ENCODE results near the gene PLA2G6. TPM values are rescaled to one million over a fixed set of nuclear protein-coding genes. Genes with fewer than 3 reads are reported as not detected.

Gene PLA2G6
- total RNA-seq, 2 experiments from 2014 or later: 48.8 to 50.2 TPM

DNA sequence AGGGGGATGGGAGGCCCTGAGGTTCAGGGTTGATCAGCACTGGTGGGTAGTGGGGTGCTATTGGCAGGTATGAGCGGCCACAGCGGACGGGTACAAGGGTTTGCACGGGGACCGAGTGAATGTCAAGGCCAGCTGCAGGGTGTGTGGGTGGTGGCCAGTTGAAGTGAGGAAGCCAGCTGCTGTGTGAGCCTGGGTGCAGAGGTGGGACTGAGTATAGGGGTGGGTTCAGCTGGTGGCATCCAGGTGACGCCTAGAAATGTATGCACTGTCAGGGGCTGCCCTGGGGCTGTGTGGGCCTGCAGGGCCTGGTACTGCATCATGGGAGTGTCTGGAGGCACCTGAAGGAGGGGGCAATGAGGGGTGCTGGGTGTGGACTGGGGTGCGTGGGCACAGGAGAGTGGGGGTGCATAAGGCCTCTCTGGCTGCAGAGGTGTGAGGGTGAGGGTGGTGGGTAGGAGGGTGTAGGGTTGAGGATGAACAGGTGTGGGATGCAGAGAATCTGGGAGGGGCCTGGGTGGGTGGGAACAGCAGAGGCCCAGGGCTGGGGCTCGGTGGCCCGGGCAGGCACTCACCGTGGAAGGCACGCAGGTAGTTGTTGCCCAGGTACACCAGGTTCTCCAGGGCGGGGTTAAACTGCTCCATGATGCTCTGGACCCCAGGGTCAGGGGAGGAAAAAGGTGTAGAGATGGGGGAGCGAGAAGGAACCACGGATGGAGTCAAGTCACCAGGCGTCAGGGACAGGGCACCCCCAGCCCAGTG lies 72.9 kb downstream of the PLA2G6 start:
- Mint-ChIP-seq H3K27ac (peak overlapping the region; percentile 54), H3K27me3 (no peaks in the 10 kb centered on the region), H3K4me3 (no peak overlapping the region), H3K36me3 (ENCODE audit: low read depth) (peaks cover 4% of the 10 kb centered on the region), H3K9me3 (no peaks in the 10 kb centered on the region), H3K4me1 (ENCODE audit: low read depth) (no peaks in the 10 kb centered on the region)
- ChIA-PET CTCF (no interaction called here), POLR2A (no interaction called here)
- H3K27ac ChIP-seq (ENCODE audit: low read depth in 1 of 2, low read length in 2 of 2): no peak overlapping the region
- ATAC-seq (ENCODE audit: poor library complexity): no peak
- intact Hi-C loops (cut with DNase I, micrococcal nuclease): no loop called here
- TF ChIP-seq, protein P1, sequence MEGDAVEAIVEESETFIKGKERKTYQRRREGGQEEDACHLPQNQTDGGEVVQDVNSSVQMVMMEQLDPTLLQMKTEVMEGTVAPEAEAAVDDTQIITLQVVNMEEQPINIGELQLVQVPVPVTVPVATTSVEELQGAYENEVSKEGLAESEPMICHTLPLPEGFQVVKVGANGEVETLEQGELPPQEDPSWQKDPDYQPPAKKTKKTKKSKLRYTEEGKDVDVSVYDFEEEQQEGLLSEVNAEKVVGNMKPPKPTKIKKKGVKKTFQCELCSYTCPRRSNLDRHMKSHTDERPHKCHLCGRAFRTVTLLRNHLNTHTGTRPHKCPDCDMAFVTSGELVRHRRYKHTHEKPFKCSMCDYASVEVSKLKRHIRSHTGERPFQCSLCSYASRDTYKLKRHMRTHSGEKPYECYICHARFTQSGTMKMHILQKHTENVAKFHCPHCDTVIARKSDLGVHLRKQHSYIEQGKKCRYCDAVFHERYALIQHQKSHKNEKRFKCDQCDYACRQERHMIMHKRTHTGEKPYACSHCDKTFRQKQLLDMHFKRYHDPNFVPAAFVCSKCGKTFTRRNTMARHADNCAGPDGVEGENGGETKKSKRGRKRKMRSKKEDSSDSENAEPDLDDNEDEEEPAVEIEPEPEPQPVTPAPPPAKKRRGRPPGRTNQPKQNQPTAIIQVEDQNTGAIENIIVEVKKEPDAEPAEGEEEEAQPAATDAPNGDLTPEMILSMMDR (IDR thresholded peaks at IDR 0.05): no peak
- peaks cover 12% of the 10 kb centered on the region for H3K36me3 ChIP-seq (ENCODE audit: insufficient read depth, low read length)
- H3K4me3 ChIP-seq (ENCODE audit: low read length): no peak overlapping the region
- peaks cover 0 to 10% of the 10 kb centered on the region in 2 experiments for H3K9me3 ChIP-seq (ENCODE audit: control insufficient read depth in 1 of 2, insufficient read depth in 1 of 2, low read length in 2 of 2)
- no peak for DNase-seq
- H3K27me3 ChIP-seq (ENCODE audit: control insufficient read depth in 1 of 2, insufficient read depth in 2 of 2, low read length in 2 of 2): no peaks in the 10 kb centered on the region
- no peaks in the 10 kb centered on the region for H3K4me1 ChIP-seq (ENCODE audit: insufficient read depth, low read length)

DNA sequence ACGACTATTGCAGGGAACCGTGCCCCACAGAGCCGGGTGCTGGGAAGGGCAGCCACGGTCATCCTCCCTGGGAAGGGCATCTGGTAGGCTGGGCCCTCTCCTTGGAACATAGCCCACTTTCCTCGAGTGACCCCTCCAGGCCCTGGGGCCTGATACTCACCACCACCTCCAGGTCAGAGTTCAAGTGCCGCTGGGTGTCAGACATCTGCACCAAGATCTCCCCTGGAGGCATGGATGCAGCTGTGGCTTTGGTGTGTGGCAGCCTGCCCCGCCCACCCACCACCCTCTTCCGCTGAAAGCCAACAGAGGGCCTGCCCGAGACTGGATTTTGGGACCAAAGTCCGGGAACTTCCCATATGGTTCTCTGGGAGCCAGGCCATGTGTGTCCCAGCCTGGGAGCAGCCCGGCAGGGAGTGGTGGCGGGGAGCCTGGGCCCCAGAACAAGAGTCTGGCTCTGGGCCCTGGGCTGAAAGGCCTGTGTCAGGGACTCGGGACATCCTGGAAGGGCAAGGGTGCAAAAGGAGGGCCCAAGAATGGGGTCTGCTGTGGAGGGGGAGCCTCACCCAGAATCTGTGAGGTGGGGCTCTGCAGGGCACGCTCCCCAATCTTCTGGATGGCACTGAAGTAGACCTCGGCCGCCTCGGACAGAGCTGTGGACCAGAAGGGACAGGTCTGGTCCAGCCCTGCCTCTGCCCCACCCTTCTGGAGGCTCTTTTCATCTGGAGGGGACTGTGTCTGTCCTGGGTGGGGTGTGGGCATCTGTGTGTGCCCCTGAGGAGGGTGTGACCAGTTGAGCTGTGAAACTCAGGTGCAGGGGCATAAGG lies 73.7 kb downstream of the PLA2G6 start:
- H3K9me3 Mint-ChIP-seq: no peaks in the 10 kb centered on the region
- intact Hi-C loops (cut with DNase I, micrococcal nuclease): no loop called here
- Histone ChIP-seq H3K9me3 (ENCODE audit: control insufficient read depth in 1 of 2, insufficient read depth in 1 of 2, low read length in 2 of 2) (peaks cover 0 to 10% of the 10 kb centered on the region in 2 experiments), H3K27ac (ENCODE audit: low read depth in 1 of 2, low read length in 2 of 2) (no peak overlapping the region), H3K36me3 (ENCODE audit: insufficient read depth, low read length) (peaks cover 9% of the 10 kb centered on the region), H3K4me3 (ENCODE audit: low read length) (no peak overlapping the region), H3K4me1 (ENCODE audit: insufficient read depth, low read length) (no peaks in the 10 kb centered on the region), H3K27me3 (ENCODE audit: control insufficient read depth in 1 of 2, insufficient read depth in 2 of 2, low read length in 2 of 2) (no peaks in the 10 kb centered on the region)
- TF ChIP-seq, protein P1 (IDR thresholded peaks at IDR 0.05): no peak
- ChIA-PET CTCF (no interaction called here), POLR2A (no interaction called here)
- no peaks in the 10 kb centered on the region for H3K4me1 Mint-ChIP-seq (ENCODE audit: low read depth)
- ATAC-seq (ENCODE audit: poor library complexity): no peak
- H3K27ac Mint-ChIP-seq: peak overlapping the region; percentile 54
- H3K4me3 Mint-ChIP-seq: no peak overlapping the region
- H3K27me3 Mint-ChIP-seq: no peaks in the 10 kb centered on the region
- peaks cover 3% of the 10 kb centered on the region for H3K36me3 Mint-ChIP-seq (ENCODE audit: low read depth)
- no peak for DNase-seq

DNA sequence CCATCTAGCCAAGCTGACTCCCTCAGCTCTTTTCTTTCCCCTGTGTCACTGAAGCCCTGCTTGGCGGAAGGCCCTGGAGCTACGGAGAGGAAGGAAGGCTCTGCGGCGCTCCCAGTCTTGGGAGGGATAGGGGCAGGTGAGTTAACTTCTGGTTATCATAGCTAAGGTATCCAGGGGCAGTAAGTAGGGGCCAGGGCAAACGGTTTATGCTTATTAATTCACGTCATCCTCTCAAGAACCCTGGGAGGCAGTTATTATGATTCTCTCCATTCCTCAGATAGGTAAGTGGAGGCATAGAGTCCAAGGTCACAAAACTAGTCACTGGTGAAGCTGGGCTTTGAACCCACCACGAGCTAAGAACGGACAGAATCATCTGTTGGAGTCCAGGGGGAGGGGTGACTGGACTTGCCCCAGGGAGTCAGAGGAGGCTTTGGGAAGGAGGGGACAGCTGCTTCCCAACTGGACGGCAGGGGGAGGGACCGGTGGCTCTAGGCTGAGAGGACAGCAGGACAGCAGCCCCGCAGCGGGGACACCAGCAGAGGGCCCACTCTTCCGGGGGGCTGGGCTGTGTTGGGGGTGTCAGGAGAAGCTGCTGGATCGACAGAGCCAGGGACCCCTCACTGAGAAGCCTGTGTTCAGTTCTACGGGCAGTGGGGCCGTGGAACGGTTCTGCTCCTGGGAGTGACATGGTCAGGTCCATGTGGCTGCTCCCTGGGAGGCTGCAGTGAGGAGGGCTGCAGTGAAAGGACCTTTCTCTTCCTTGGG lies 74.6 kb downstream of the PLA2G6 start:
- peaks cover 0 to 10% of the 10 kb centered on the region in 2 experiments for H3K9me3 ChIP-seq (ENCODE audit: control insufficient read depth in 1 of 2, insufficient read depth in 1 of 2, low read length in 2 of 2)
- ATAC-seq (ENCODE audit: poor library complexity): no peak
- no peak overlapping the region for H3K4me3 ChIP-seq (ENCODE audit: low read length)
- Mint-ChIP-seq H3K4me3 (no peak overlapping the region), H3K4me1 (ENCODE audit: low read depth) (no peaks in the 10 kb centered on the region), H3K9me3 (no peaks in the 10 kb centered on the region), H3K36me3 (ENCODE audit: low read depth) (no peaks in the 10 kb centered on the region), H3K27me3 (no peaks in the 10 kb centered on the region), H3K27ac (no peak overlapping the region)
- H3K36me3 ChIP-seq (ENCODE audit: insufficient read depth, low read length): peaks cover 5% of the 10 kb centered on the region
- H3K27ac ChIP-seq (ENCODE audit: low read depth in 1 of 2, low read length in 2 of 2): no peak overlapping the region
- DNase-seq: peak in 1 of 14 experiments; percentile 8
- ChIA-PET CTCF (interaction anchor here (0.7 kb wide), 1 partner anchor 55 kb away, joined by 3 read pairs; no protein-coding TSS in a partner anchor), POLR2A (no interaction called here)
- TF ChIP-seq, protein P1 (IDR thresholded peaks at IDR 0.05): no peak
- no peaks in the 10 kb centered on the region for H3K4me1 ChIP-seq (ENCODE audit: insufficient read depth, low read length)
- no peaks in the 10 kb centered on the region for H3K27me3 ChIP-seq (ENCODE audit: control insufficient read depth in 1 of 2, insufficient read depth in 2 of 2, low read length in 2 of 2)
- intact Hi-C loops (cut with DNase I, micrococcal nuclease): no loop called here

Data from CD4-positive, alpha-beta T cell (primary cell).